ENCODE results near the gene PRMT7. TPM values are rescaled to one million over a fixed set of nuclear protein-coding genes. Genes with fewer than 3 reads are reported as not detected.

Gene PRMT7
- total and polyA plus RNA-seq, 2 of the 8 experiments (the other 6 are each of a cell fraction or from before 2014, with no cell fraction given): 48.2 to 49.3 TPM

- H3K23me2 ChIP-seq (ENCODE audit: low read depth, low read length): no peaks in the 10 kb centered on the region
- POLR2A ChIA-PET (ENCODE audit: partially characterized antibody): no interaction called here
- peaks cover 0 to 2% (median 0%) of the 10 kb centered on the region in 4 experiments; a peak in 2 of 8 replicates for H3K36me3 ChIP-seq (ENCODE audit: control insufficient read depth in 2 of 4, insufficient read depth in 4 of 4, low read length in 3 of 4)
- no peak overlapping the region for H3K14ac ChIP-seq (ENCODE audit: insufficient read length)
- no peak for FAIRE-seq
- no peak overlapping the region for H3K4ac ChIP-seq (replicated peaks; ENCODE audit: insufficient read length, low read depth, low read length)
- H4K91ac ChIP-seq (replicated peaks; ENCODE audit: insufficient read length, low read length): no peak overlapping the region
- WGBS, 2 experiments (ENCODE audit: extremely low coverage in 1 of 2, insufficient coverage in 1 of 2, insufficient read length in 1 of 2, insufficient replicate concordance in 2 of 2, low coverage in 1 of 2, low lambda C conversion rate in 2 of 2, missing lambda C conversion rate in 1 of 2): 95% methylated on average over 4 of the region's 4 CpGs; no CpG with 5 or more reads in 1 of the 2 experiments
- no peaks in the 10 kb centered on the region for H3K4me1 ChIP-seq (replicated peaks in 1 of 4; ENCODE audit: control insufficient read depth in 3 of 4, insufficient read depth in 4 of 4, low read length in 3 of 4)
- no peak overlapping the region for H2BK20ac ChIP-seq (ENCODE audit: low read length)
- H2BK120ac ChIP-seq (replicated peaks; ENCODE audit: low read depth, low read length): no peak overlapping the region
- no peak overlapping the region for H3K4me3 ChIP-seq (ENCODE audit: extremely low read depth in 1 of 4, insufficient read depth in 2 of 4, low read depth in 3 of 4, low read length in 4 of 4)
- H3K56ac ChIP-seq (replicated peaks; ENCODE audit: insufficient read length, low read depth, low read length): no peak overlapping the region
- H3K9me3 ChIP-seq (ENCODE audit: insufficient read depth in 2 of 2, low read depth in 1 of 2, low read length in 1 of 2): no peaks in the 10 kb centered on the region
- H4K5ac ChIP-seq (ENCODE audit: insufficient read length, low read depth, low read length): no peak overlapping the region
- H4K8ac ChIP-seq (ENCODE audit: extremely low read depth, insufficient read depth, low read length): no peak overlapping the region
- H2BK15ac ChIP-seq (ENCODE audit: low read length): no peak overlapping the region
- no peak overlapping the region for H3K9ac ChIP-seq (replicated peaks in 1 of 4; ENCODE audit: extremely low read depth in 1 of 4, low read depth in 3 of 4, low read length in 3 of 4)
- H3K79me1 ChIP-seq (ENCODE audit: low read depth, low read length): peaks cover 9% of the 10 kb centered on the region
- H3K27ac ChIP-seq (ENCODE audit: low read depth, low read length): no peak overlapping the region
- CTCF ChIA-PET (ENCODE audit: partially characterized antibody): interaction anchor here (0.5 to 8.5 kb wide), 10 partner anchors 10 to 380 kb away, joined by 3 to 63 read pairs (median 4); partner anchors contain the start of gene SLC7A6
- no peaks in the 10 kb centered on the region for H3K27me3 ChIP-seq (replicated peaks in 1 of 4; ENCODE audit: control insufficient read depth in 3 of 4, extremely low read depth in 1 of 4, insufficient read depth in 3 of 4, low read length in 3 of 4)
- no peak overlapping the region for H2AFZ ChIP-seq (ENCODE audit: low read length)
- no peaks in the 10 kb centered on the region for H4K20me1 ChIP-seq (replicated peaks in 1 of 2; ENCODE audit: control insufficient read depth in 1 of 2, insufficient read depth in 2 of 2, low read length in 2 of 2)
- no peak for DNase-seq (ENCODE audit: low read depth in 1 of 2, low spot score in 2 of 2)
- peaks cover 0 to 13% of the 10 kb centered on the region in 2 experiments; a peak in 2 of 4 replicates for H3K79me2 ChIP-seq (ENCODE audit: control insufficient read depth in 1 of 2, insufficient read depth in 2 of 2, low read length in 2 of 2)
- no peak overlapping the region for H3K23ac ChIP-seq (ENCODE audit: insufficient read length)
- H2BK12ac ChIP-seq (ENCODE audit: low read depth, low read length): no peak overlapping the region
- no peak overlapping the region for H3K4me2 ChIP-seq (ENCODE audit: insufficient read depth in 1 of 2, low read depth in 2 of 2, low read length in 2 of 2)
- H3K18ac ChIP-seq (ENCODE audit: extremely low read depth, low read length): no peak overlapping the region
- H2AK5ac ChIP-seq (ENCODE audit: low read depth, low read length): no peak overlapping the region
- no peak overlapping the region; the same call in 1 of the 2 replicates for H2BK5ac ChIP-seq (ENCODE audit: low read depth, low read length)
- no peak for TF ChIP-seq POU5F1 (IDR thresholded peaks at IDR 0.05; ENCODE audit: low read depth, low read length)
- no peak for TF ChIP-seq CTCF (IDR thresholded peaks at IDR 0.05; ENCODE audit: control extremely low read depth in 1 of 3, insufficient read depth in 1 of 3, low read depth in 1 of 3, low read length in 3 of 3)
- no peak for TF ChIP-seq CHD2 (IDR thresholded peaks at IDR 0.05; ENCODE audit: low read length)
- TF ChIP-seq POLR2A (IDR thresholded peaks at IDR 0.05; ENCODE audit: control extremely low read depth in 1 of 2, low read depth in 2 of 2, low read length in 2 of 2): no peak
- no peak for TF ChIP-seq EP300 (IDR thresholded peaks at IDR 0.05; ENCODE audit: borderline replicate concordance in 1 of 2, low read depth in 2 of 2, low read length in 2 of 2)
- no peak for TF ChIP-seq RAD21 (IDR thresholded peaks at IDR 0.05 in 1 of 2, conservative IDR thresholded peaks at IDR 0.05 in 1 of 2; ENCODE audit: low read depth in 2 of 2, low read length in 2 of 2)
Measured at GRCh38 chr16:68274441-68274840, 36.4 kb upstream of the PRMT7 start.
